Renal cortex interstitium (tissue), 15 donors: ENCODE measurements around the gene TTC39C. TPM values are rescaled to one million over a fixed set of nuclear protein-coding genes. Genes with fewer than 3 reads are reported as not detected.

Source experiments
- DNase-seq, 11 donors: peaks; one replicate each; pipeline ENCODE4 v3.0.0-alpha.2; 2013; ENCODE audit warnings: low read depth in 9 of 11, low spot score in 4 of 11; ENCODE audit errors: extremely low read depth in 1 of 11
- long read RNA-seq, 16 experiments: transcript quantifications; one replicate each; lab custom pipeline, GENCODE V29; 2026
- polyA plus RNA-seq, 3 donors: library from polyadenylated mRNA; unstranded; fragments of 120-200 nt; gene quantifications; one replicate each; pipeline ENCODE4 v1.2.1, GENCODE V29; 2013; ENCODE audit not compliant: insufficient read length in 3 of 3

TTC39C gene
- polyA plus RNA-seq: 1 to 10 TPM; 7.2 to 9.1 (median 8.0) TPM
- long read RNA-seq, donor 1, partial matches to known transcripts: 0 of 1 reads
- long read RNA-seq, donor 1, other reads (novel, unspliced or antisense): 0 of 1 reads
- long read RNA-seq, donor 2, partial matches to known transcripts: 0 of 2 reads
- long read RNA-seq, donor 2, other reads (novel, unspliced or antisense): 0 of 2 reads
- long read RNA-seq, donor 3, partial matches to known transcripts: 0 of 2 reads
- long read RNA-seq, donor 3, other reads (novel, unspliced or antisense): 0 of 2 reads
- long read RNA-seq, donor 4, partial matches to known transcripts: 0 of 1 reads
- long read RNA-seq, donor 4, other reads (novel, unspliced or antisense): 0 of 1 reads
- long read RNA-seq, donor 5: 0 reads
- long read RNA-seq, donor 6, partial matches to known transcripts: 0 of 3 reads
- long read RNA-seq, donor 6, other reads (novel, unspliced or antisense): 0 of 3 reads
- long read RNA-seq, donor 7, partial matches to known transcripts: 0 of 4 reads
- long read RNA-seq, donor 7, other reads (novel, unspliced or antisense): 0 of 4 reads
- long read RNA-seq, donor 8: 0 reads
- long read RNA-seq, donor 9, partial matches to known transcripts: 0 of 2 reads
- long read RNA-seq, donor 9, other reads (novel, unspliced or antisense): 0 of 2 reads
- long read RNA-seq, donor 10: 0 reads
- long read RNA-seq, donor 11, partial matches to known transcripts: 0 of 1 reads
- long read RNA-seq, donor 11, other reads (novel, unspliced or antisense): 0 of 1 reads
- long read RNA-seq, donor 12: 0 reads
- long read RNA-seq, donor 13: 0 reads
- long read RNA-seq, donor 14, partial matches to known transcripts: 0 of 3 reads
- long read RNA-seq, donor 14, other reads (novel, unspliced or antisense): 0 of 3 reads
- long read RNA-seq, donor 15, partial matches to known transcripts: 0 of 1 reads
- long read RNA-seq, donor 15, other reads (novel, unspliced or antisense): 0 of 1 reads
- long read RNA-seq, donor 16, partial matches to known transcripts: 0 of 6 reads
- long read RNA-seq, donor 16, other reads (novel, unspliced or antisense): 0 of 6 reads

GRCh38 chr18:24014062-24014985, at the start of gene TTC39C:
TTC39C (plus strand) TSS chr18:24014754; CDS start chr18:24014872, 118 bp downstream.
- DNase-seq: peak in 7 of 11 donors; percentile 26 to 61 (median 46)

GRCh38 chr18:23966909-23967308, 47.6 kb upstream of the TTC39C start:
- DNase-seq: no peak

- no peak for DNase-seq
Measured at GRCh38 chr18:23967321-23968089, 47.0 kb upstream of the TTC39C start.

GRCh38 chr18:23968638-23969604, 45.6 kb upstream of the TTC39C start:
- no peak for DNase-seq

GRCh38 chr18:23969664-23970063, 44.9 kb upstream of the TTC39C start:
- no peak for DNase-seq

- DNase-seq: no peak
Measured at GRCh38 chr18:23970161-23971096, 44.1 kb upstream of the TTC39C start.

GRCh38 chr18:23971097-23971440, 43.5 kb upstream of the TTC39C start:
- DNase-seq: no peak

GRCh38 chr18:23971666-23972230, 42.8 kb upstream of the TTC39C start:
- DNase-seq: no peak

GRCh38 chr18:23972453-23972852, 42.1 kb upstream of the TTC39C start:
- DNase-seq: no peak

GRCh38 chr18:23977103-23977502, 37.5 kb upstream of the TTC39C start:
- no peak for DNase-seq

- no peak for DNase-seq
Measured at GRCh38 chr18:23977719-23978483, 36.7 kb upstream of the TTC39C start.

- DNase-seq: no peak
Measured at GRCh38 chr18:23981369-23981980, 33.1 kb upstream of the TTC39C start.

GRCh38 chr18:23982155-23983079, 32.1 kb upstream of the TTC39C start:
- peak in 1 of 11 donors; percentile 33 for DNase-seq
